ENCODE data around the gene HEMGN.

HEMGN gene

DNA sequence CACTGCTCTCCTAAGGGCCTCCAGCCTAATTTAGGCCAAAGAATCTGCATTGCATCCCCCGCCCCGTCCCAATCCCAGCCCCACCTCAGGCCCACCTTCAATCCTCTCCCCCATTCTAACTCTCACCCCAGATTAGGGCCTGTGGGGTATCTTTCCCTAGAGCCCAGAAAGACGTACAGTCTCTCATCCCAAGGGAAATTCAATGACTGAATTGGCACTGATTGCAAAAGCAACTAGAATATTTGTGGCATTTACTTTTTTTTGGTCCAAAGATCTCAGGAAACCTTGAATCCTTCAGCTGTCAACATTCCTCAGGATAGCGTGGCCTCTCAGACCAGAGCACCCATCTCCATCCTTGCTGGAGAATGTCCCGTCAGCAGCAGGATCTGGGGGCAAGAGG is 46.2 kb downstream of the HEMGN start:
- DNase-seq = no peak

DNA sequence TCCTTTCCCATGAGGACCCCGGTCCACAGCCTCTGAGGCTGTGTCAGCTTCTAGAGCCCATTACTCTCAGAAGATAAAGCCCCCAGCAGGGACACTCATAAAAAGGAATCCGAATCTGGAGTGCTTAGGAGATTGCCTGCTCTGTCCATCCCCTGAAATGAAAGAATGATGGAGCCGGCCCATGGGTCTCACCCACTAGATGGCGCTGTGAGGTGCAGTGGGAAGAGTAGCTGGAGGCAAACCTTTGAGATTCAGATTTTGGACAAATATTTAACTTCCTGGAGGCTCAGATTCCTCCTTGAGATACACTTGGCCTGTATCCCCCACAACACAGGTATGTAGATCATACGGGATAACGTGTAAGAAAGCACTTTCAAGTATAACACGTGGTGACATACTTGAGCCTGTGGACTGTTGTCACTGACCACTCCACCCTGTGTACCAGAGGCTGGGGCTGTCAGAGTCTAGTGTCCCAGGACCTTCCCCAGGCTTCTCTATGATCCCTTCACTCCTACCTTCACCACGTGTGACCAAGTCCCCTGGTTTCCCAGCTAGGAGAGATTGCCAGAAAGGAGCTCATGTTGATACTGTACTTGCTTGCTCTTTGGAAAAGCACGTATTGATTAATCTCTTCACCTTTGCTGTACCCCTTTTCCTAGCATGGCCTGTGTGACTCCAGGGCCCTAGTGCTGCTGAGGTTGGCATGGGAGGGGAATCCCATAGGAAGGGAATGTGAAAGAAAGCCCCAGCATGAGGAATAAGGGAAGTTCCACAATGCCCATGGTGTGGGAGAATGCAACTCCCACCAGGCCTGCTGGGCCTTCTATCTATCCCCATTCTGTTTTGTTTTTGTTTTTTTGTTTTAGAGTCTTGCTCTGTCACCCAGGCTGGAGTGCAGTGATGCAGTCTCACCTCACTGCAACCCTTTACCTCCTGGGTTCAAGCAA is 47.8 kb downstream of the HEMGN start:
- no peak for DNase-seq

DNA sequence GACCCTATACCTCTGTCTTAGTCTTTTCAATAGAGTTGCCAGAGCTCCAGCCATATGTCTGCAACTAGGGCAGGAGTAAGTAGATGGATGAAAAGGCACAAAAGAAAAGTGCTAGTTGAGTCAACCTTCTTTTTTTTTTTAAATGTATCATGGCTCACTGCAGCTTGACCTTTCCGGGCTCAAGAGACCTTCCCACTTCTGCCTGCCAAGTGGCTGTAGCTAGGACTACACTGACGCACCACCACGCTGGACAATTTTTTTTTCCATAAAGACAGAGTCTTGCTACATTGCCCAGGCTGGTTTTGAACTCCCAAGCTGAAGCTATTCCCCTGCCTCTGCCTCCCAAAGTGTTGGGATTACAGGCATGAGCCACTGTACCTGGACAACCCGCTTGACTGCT is 57.6 kb downstream of the HEMGN start:
- DNase-seq = no peak

Data from DMS79 (cell line).